SU-DHL-6 (cell line): ENCODE data around the gene MST1.

Source experiments
- H2AFZ ChIP-seq: fragments of 200-600 bp; sonication (generic); 2 replicates; pipeline ENCODE4 v1.6.1; 2014; ENCODE audit warnings: low read depth, mild to moderate bottlenecking, moderate library complexity, mixed read lengths, antibody characterized with exemption, low read length; ENCODE audit not compliant: severe bottlenecking
- H3F3A ChIP-seq: fragments of 200-600 bp; shearing (Covaris generic); 2 replicates; pipeline ENCODE4 v1.6.0; 2016; ENCODE audit warnings: antibody characterized with exemption, mild to moderate bottlenecking; ENCODE audit not compliant: insufficient read depth
- H3K27ac ChIP-seq: fragments of 200-600 bp; sonication (generic); 2 replicates; pipeline ENCODE4 v1.5.1; 2016; ENCODE audit warnings: low read depth, mild to moderate bottlenecking, low read length, moderate library complexity, mixed read lengths
- H3K27me3 ChIP-seq: fragments of 200-600 bp; sonication (generic), shearing (Covaris generic); 2 replicates; pipeline ENCODE4 v1.6.0; 2014; ENCODE audit warnings: mild to moderate bottlenecking, low read length
- H3K36me3 ChIP-seq: fragments of 200-600 bp; sonication (generic); 2 replicates; pipeline ENCODE4 v1.6.1; 2014; ENCODE audit warnings: mild to moderate bottlenecking, low read length, mixed read lengths
- H3K4me2 ChIP-seq: fragments of 300-600, 200-600 bp; shearing (Covaris generic), sonication (generic); 2 replicates; pipeline ENCODE4 v1.6.0; 2014; ENCODE audit warnings: low read length, low read depth, mild to moderate bottlenecking; ENCODE audit not compliant: poor library complexity, severe bottlenecking
- H3K4me3 ChIP-seq: fragments of 200-600 bp; sonication (generic); 2 replicates; pipeline ENCODE4 v1.5.1; 2014; ENCODE audit warnings: antibody characterized with exemption, low read length, mild to moderate bottlenecking, mixed read lengths; ENCODE audit not compliant: insufficient read depth, poor library complexity, severe bottlenecking
- H3K79me2 ChIP-seq: fragments of 200-600 bp; sonication (generic); 2 replicates; pipeline ENCODE4 v1.6.1; 2014; ENCODE audit warnings: mild to moderate bottlenecking, low read length, moderate library complexity; ENCODE audit not compliant: insufficient read depth
- H3K9ac ChIP-seq: fragments of 200-600 bp; sonication (generic); 2 replicates; pipeline ENCODE4 v1.7.0; 2014; ENCODE audit warnings: mild to moderate bottlenecking, low read length
- H3K9me2 ChIP-seq: fragments of 200-600 bp; sonication (generic); replicated peaks from 2 replicates; pipeline ENCODE4 v1.6.1; 2014; ENCODE audit warnings: low read length; ENCODE audit not compliant: insufficient read depth
- H3K9me3 ChIP-seq: fragments of 200-600 bp; sonication (generic); 2 replicates; pipeline ENCODE4 v1.6.1; 2014; ENCODE audit warnings: low read length, mixed read lengths; ENCODE audit not compliant: insufficient read depth
- H4K20me1 ChIP-seq: fragments of 200-600 bp; sonication (generic); 2 replicates; pipeline ENCODE4 v1.6.1; 2014; ENCODE audit warnings: low read depth, mild to moderate bottlenecking, antibody characterized with exemption, low read length, moderate library complexity, mixed read lengths
- EZH2phosphoT487 ChIP-seq: fragments of 200-600 bp; sonication (generic), shearing (Covaris generic); conservative IDR thresholded peaks from 2 replicates; pipeline ENCODE4 v1.6.1; 2018; ENCODE audit warnings: mild to moderate bottlenecking, antibody characterized with exemption, low read length, moderate library complexity, mixed read lengths
- TF ChIP-seq, protein P1 (sequence below): fragments of 200-600 bp; sonication (generic); IDR thresholded peaks from one replicate; pipeline ENCODE4 v1.5.1; 2017; ENCODE audit warnings: antibody characterized with exemption, mild to moderate bottlenecking, low read length, moderate library complexity; ENCODE audit not compliant: insufficient read depth, poor library complexity, severe bottlenecking

MST1 gene

GRCh38 chr3:49656541-49657112 is 32.6 kb downstream of the MST1 start:
- H3K27ac ChIP-seq = no peak overlapping the region
- no peaks in the 10 kb centered on the region for H4K20me1 ChIP-seq
- TF ChIP-seq, protein P1, sequence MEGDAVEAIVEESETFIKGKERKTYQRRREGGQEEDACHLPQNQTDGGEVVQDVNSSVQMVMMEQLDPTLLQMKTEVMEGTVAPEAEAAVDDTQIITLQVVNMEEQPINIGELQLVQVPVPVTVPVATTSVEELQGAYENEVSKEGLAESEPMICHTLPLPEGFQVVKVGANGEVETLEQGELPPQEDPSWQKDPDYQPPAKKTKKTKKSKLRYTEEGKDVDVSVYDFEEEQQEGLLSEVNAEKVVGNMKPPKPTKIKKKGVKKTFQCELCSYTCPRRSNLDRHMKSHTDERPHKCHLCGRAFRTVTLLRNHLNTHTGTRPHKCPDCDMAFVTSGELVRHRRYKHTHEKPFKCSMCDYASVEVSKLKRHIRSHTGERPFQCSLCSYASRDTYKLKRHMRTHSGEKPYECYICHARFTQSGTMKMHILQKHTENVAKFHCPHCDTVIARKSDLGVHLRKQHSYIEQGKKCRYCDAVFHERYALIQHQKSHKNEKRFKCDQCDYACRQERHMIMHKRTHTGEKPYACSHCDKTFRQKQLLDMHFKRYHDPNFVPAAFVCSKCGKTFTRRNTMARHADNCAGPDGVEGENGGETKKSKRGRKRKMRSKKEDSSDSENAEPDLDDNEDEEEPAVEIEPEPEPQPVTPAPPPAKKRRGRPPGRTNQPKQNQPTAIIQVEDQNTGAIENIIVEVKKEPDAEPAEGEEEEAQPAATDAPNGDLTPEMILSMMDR = no peak
- no peak for TF ChIP-seq EZH2phosphoT487
- no peaks in the 10 kb centered on the region for H3K27me3 ChIP-seq
- no peak overlapping the region for H3K4me2 ChIP-seq
- H2AFZ ChIP-seq = no peak overlapping the region
- no peaks in the 10 kb centered on the region for H3K9me2 ChIP-seq
- no peaks in the 10 kb centered on the region for H3K9me3 ChIP-seq
- H3K36me3 ChIP-seq = no peaks in the 10 kb centered on the region
- no peak overlapping the region for H3K9ac ChIP-seq
- no peaks in the 10 kb centered on the region for H3K79me2 ChIP-seq
- no peaks in the 10 kb centered on the region for H3F3A ChIP-seq
- H3K4me3 ChIP-seq = no peak overlapping the region

- no peaks in the 10 kb centered on the region for H3K79me2 ChIP-seq
- no peaks in the 10 kb centered on the region for H3K27me3 ChIP-seq
- H3K36me3 ChIP-seq = no peaks in the 10 kb centered on the region
- no peak for TF ChIP-seq EZH2phosphoT487
- TF ChIP-seq, protein P1 = no peak
- H3K4me3 ChIP-seq = no peak overlapping the region
- no peak overlapping the region for H3K27ac ChIP-seq
- H3F3A ChIP-seq = no peaks in the 10 kb centered on the region
- H3K9me2 ChIP-seq = no peaks in the 10 kb centered on the region
- no peak overlapping the region for H3K4me2 ChIP-seq
- no peaks in the 10 kb centered on the region for H3K9me3 ChIP-seq
- H3K9ac ChIP-seq = no peak overlapping the region
- no peaks in the 10 kb centered on the region for H4K20me1 ChIP-seq
- no peak overlapping the region for H2AFZ ChIP-seq
Observed at GRCh38 chr3:49655731-49656285, 33.5 kb downstream of the MST1 start.

GRCh38 chr3:49654955-49655556 is 34.2 kb downstream of the MST1 start:
- Histone ChIP-seq H4K20me1 (no peaks in the 10 kb centered on the region), H3F3A (no peaks in the 10 kb centered on the region), H3K4me3 (no peak overlapping the region), H3K79me2 (no peaks in the 10 kb centered on the region), H3K36me3 (no peaks in the 10 kb centered on the region), H3K9me2 (no peaks in the 10 kb centered on the region), H3K27me3 (no peaks in the 10 kb centered on the region), H2AFZ (no peak overlapping the region), H3K9ac (no peak overlapping the region), H3K4me2 (no peak overlapping the region), H3K9me3 (no peaks in the 10 kb centered on the region), H3K27ac (no peak overlapping the region)
- no peak for TF ChIP-seq EZH2phosphoT487
- TF ChIP-seq, protein P1 = no peak
